ENCODE measurements around the gene ANKRD26.
"Not testable (repeated sequence)": the region's sequence is repeated elsewhere in the genome, so short reads cannot be mapped to it uniquely, and the experiment has no call there.

ANKRD26 gene

DNA sequence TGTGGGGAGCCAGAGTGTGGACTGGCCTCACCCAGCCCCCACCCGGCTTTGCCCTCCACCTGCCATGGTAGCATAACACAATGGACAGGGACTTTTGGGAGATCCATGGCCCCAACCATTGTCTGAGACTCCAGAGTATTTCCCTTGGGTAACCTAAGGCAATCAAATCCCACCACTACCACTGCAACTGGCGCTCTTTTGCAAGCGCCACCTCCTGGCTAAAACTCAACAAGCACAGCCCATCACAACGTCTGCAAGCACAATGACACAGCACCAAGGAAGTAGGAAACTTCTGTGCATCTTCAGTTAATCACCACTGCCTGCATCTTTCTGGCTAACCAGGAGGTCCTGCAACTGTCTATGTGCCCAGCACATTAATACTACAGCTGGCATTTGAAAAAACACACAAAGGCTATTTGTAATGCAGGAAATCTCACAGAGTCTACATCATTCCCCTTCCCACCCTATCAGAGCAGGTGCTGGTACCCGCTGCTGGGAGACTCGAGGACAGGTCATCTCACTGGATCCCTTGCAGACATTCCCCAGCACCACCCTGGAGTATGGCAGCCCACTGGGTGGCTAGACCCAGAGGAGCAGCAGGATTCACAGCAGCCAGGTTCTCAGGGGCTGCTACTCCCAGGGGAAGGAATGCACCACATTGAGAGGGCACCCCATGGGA, 27.7 kb downstream of the ANKRD26 start:
- H3K4me1 ChIP-seq (ENCODE audit: insufficient read depth, low read length) = no peaks in the 10 kb centered on the region
- H3K9ac ChIP-seq (ENCODE audit: low read length) = no peak overlapping the region
- peaks cover 45% of the 10 kb centered on the region for H3K36me3 ChIP-seq (ENCODE audit: insufficient read depth, low read length)
- no peak overlapping the region for H3K27ac ChIP-seq (ENCODE audit: low read depth, low read length)
- H3K27me3 ChIP-seq (ENCODE audit: control insufficient read depth in 1 of 2, insufficient read depth in 2 of 2, low read length in 2 of 2) = no peaks in the 10 kb centered on the region
- no peaks in the 10 kb centered on the region for H3K9me3 ChIP-seq (ENCODE audit: low read length)
- no peak overlapping the region for H3K4me3 ChIP-seq (ENCODE audit: low read depth in 1 of 2, low read length in 2 of 2)

- peaks cover 33% of the 10 kb centered on the region for H3K36me3 ChIP-seq (ENCODE audit: insufficient read depth, low read length)
Observed at GRCh38 chr10:27068217-27068891, 31.9 kb downstream of the ANKRD26 start.

DNA sequence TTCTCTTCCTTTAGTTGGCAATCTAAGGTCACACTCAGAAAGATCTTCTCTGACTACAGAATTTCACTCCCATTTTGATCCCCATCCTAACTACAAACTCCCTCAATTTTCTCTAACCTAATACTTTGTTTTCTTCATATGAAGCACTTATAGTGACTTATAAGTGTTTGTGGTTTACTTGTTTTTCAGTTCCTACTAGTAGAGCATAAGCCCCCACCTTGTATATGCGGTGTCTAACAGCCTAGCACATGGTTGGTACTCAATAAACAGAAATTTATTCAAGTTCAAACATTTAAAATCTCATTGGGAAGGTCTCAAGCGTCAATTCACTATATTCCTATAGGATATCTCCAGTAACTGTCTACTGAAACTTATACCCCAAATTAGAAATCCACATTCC, 35.2 kb downstream of the ANKRD26 start:
- Histone ChIP-seq H3K9me3 (ENCODE audit: low read length) (no peaks in the 10 kb centered on the region), H3K4me3 (ENCODE audit: low read depth in 1 of 2, low read length in 2 of 2) (no peak overlapping the region), H3K4me1 (ENCODE audit: insufficient read depth, low read length) (no peaks in the 10 kb centered on the region), H3K27ac (ENCODE audit: low read depth, low read length) (no peak overlapping the region), H3K36me3 (ENCODE audit: insufficient read depth, low read length) (peaks cover 19% of the 10 kb centered on the region), H3K9ac (ENCODE audit: low read length) (no peak overlapping the region), H3K27me3 (ENCODE audit: control insufficient read depth in 1 of 2, insufficient read depth in 2 of 2, low read length in 2 of 2) (no peaks in the 10 kb centered on the region)

More at GRCh38 chr10:27068217-27068891, 31.9 kb downstream of the ANKRD26 start:
- Histone ChIP-seq H3K4me3 (ENCODE audit: low read depth in 1 of 2, low read length in 2 of 2) (no peak overlapping the region), H3K4me1 (ENCODE audit: insufficient read depth, low read length) (no peaks in the 10 kb centered on the region), H3K27ac (ENCODE audit: low read depth, low read length) (no peak overlapping the region), H3K9me3 (ENCODE audit: low read length) (no peaks in the 10 kb centered on the region), H3K27me3 (ENCODE audit: control insufficient read depth in 1 of 2, insufficient read depth in 2 of 2, low read length in 2 of 2) (no peaks in the 10 kb centered on the region), H3K9ac (ENCODE audit: low read length) (no peak overlapping the region)

DNA sequence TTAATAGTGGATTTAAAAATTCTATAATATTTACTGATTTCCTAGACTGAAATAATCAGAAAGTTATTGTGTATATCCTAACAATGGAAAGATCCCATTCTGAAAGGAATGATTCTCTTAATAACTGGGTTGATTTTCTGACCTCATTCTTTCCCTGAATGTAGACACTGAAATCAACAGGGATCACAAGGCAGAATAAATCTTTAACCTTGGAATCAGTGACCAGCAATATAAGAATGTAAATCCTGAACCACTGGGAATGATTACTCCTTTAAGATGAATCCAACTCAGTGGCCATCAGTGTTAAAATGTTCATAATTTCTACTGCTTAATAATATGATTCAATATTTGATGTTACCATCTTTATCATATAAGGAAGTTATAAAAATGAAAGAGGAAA, 47.6 kb downstream of the ANKRD26 start:
- H3K36me3 ChIP-seq (ENCODE audit: insufficient read depth, low read length) = peaks cover 5% of the 10 kb centered on the region
- no peaks in the 10 kb centered on the region for H3K27me3 ChIP-seq (ENCODE audit: control insufficient read depth in 1 of 2, insufficient read depth in 2 of 2, low read length in 2 of 2)
- H3K4me1 ChIP-seq (ENCODE audit: insufficient read depth, low read length) = no peaks in the 10 kb centered on the region
- H3K4me3 ChIP-seq (ENCODE audit: low read depth in 1 of 2, low read length in 2 of 2) = no peak overlapping the region
- H3K9ac ChIP-seq (ENCODE audit: low read length) = no peak overlapping the region
- H3K9me3 ChIP-seq (ENCODE audit: low read length) = no peaks in the 10 kb centered on the region
- H3K27ac ChIP-seq (ENCODE audit: low read depth, low read length) = no peak overlapping the region

DNA sequence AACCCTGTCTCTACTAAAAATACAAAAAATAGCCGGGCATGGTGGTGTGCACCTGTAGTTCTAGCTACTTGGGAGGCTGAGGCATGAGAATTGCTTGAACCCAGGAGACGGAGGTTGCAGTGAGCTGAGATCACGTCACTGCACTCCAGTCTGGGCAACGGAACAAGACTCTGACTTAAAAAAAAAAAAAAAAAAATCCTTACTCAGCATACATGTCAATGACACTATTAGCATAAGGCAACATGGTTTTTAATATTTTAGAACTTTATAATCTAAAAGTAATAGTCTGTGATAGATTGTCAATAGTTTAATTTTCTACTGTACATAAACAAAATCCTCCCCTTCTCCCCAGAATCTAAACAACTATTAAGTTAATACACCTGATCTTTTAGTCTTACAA, 55.0 kb downstream of the ANKRD26 start:
- H3K27me3 ChIP-seq (ENCODE audit: control insufficient read depth in 1 of 2, insufficient read depth in 2 of 2, low read length in 2 of 2); H3K9me3 ChIP-seq (ENCODE audit: low read length); H3K4me1 ChIP-seq (ENCODE audit: insufficient read depth, low read length); H3K27ac ChIP-seq (ENCODE audit: low read depth, low read length); H3K4me3 ChIP-seq (ENCODE audit: low read depth in 1 of 2, low read length in 2 of 2); H3K9ac ChIP-seq (ENCODE audit: low read length); H3K36me3 ChIP-seq (ENCODE audit: insufficient read depth, low read length): not testable (repeated sequence)

- Histone ChIP-seq H3K36me3 (ENCODE audit: insufficient read depth, low read length) (no peaks in the 10 kb centered on the region), H3K4me1 (ENCODE audit: insufficient read depth, low read length) (no peaks in the 10 kb centered on the region)
Observed at GRCh38 chr10:27041196-27041595, 59.1 kb downstream of the ANKRD26 start.

DNA sequence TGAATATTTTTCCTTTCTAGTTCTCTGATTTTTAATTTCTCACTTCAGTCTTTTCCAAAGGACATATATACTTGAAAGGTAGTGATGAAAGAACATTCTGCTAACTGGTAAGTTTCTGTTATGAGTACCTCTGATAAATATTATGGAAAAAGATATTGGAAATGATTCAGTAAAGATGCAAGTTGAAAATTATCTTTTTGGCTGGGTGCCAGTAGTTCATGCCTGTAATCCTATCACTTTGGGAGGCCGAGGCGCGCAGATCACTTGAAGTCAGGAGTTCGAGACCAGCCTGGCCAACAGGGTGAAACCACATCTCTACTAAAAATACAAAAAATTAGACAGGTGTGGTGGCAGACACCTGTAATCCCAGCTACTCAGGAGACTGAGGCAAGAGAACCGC, 62.1 kb downstream of the ANKRD26 start:
- Histone ChIP-seq H3K9me3 (ENCODE audit: low read length) (no peaks in the 10 kb centered on the region), H3K27me3 (ENCODE audit: control insufficient read depth in 1 of 2, insufficient read depth in 2 of 2, low read length in 2 of 2) (no peaks in the 10 kb centered on the region), H3K4me1 (ENCODE audit: insufficient read depth, low read length) (no peaks in the 10 kb centered on the region), H3K36me3 (ENCODE audit: insufficient read depth, low read length) (no peaks in the 10 kb centered on the region), H3K4me3 (ENCODE audit: low read depth in 1 of 2, low read length in 2 of 2) (no peak overlapping the region), H3K9ac (ENCODE audit: low read length) (no peak overlapping the region), H3K27ac (ENCODE audit: low read depth, low read length) (no peak overlapping the region)

More at GRCh38 chr10:27041196-27041595, 59.1 kb downstream of the ANKRD26 start:
- Histone ChIP-seq H3K9me3 (ENCODE audit: low read length) (no peaks in the 10 kb centered on the region), H3K27ac (ENCODE audit: low read depth, low read length) (no peak overlapping the region), H3K9ac (ENCODE audit: low read length) (no peak overlapping the region), H3K4me3 (ENCODE audit: low read depth in 1 of 2, low read length in 2 of 2) (no peak overlapping the region), H3K27me3 (ENCODE audit: control insufficient read depth in 1 of 2, insufficient read depth in 2 of 2, low read length in 2 of 2) (no peaks in the 10 kb centered on the region)

DNA sequence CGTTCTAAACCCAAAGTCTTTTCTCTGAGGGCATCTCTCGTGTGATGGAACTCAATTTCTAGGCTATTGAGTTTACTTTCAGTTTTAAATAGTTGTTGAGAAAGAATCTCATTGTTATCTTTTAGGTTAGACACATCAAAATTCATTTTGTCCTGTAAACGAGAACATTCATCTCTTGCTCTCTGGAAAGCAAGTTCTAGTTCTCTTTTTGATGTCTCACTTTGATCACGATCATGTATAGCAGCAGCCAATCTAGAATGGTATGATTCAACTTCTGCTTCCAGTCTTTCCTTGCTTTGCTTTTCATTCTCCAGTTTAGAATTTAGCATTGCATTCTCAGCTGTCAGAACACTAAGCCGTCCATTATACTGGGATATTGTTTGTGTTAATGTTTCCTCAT, 65.1 kb downstream of the ANKRD26 start:
- no peak overlapping the region for H3K27ac ChIP-seq (ENCODE audit: low read depth, low read length)
- no peaks in the 10 kb centered on the region for H3K9me3 ChIP-seq (ENCODE audit: low read length)
- no peaks in the 10 kb centered on the region for H3K4me1 ChIP-seq (ENCODE audit: insufficient read depth, low read length)
- no peaks in the 10 kb centered on the region for H3K36me3 ChIP-seq (ENCODE audit: insufficient read depth, low read length)
- no peaks in the 10 kb centered on the region for H3K27me3 ChIP-seq (ENCODE audit: control insufficient read depth in 1 of 2, insufficient read depth in 2 of 2, low read length in 2 of 2)
- no peak overlapping the region for H3K4me3 ChIP-seq (ENCODE audit: low read depth in 1 of 2, low read length in 2 of 2)
- H3K9ac ChIP-seq (ENCODE audit: low read length) = no peak overlapping the region

DNA sequence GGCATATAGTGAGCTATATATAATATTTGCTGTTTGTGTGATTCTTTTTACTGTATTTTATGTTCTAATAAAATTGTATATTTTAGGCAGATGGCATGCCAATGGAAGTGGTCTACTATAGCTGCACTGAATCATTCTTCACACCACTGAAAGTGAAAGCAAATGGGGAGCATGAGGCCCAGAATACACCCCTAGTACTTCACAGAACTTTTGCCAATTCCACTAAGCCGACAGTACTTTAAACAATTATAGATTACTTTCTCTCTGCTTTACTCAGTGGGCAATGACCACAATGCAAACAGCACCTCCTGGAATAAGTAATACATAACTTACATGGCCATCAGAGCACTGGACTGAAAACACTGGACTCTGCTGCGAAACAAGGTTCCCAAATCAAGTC, 70.2 kb downstream of the ANKRD26 start:
- Histone ChIP-seq H3K9me3 (ENCODE audit: low read length) (no peaks in the 10 kb centered on the region), H3K36me3 (ENCODE audit: insufficient read depth, low read length) (peaks cover 12% of the 10 kb centered on the region), H3K27ac (ENCODE audit: low read depth, low read length) (no peak overlapping the region), H3K4me1 (ENCODE audit: insufficient read depth, low read length) (no peaks in the 10 kb centered on the region), H3K27me3 (ENCODE audit: control insufficient read depth in 1 of 2, insufficient read depth in 2 of 2, low read length in 2 of 2) (no peaks in the 10 kb centered on the region), H3K4me3 (ENCODE audit: low read depth in 1 of 2, low read length in 2 of 2) (no peak overlapping the region), H3K9ac (ENCODE audit: low read length) (no peak overlapping the region)

DNA sequence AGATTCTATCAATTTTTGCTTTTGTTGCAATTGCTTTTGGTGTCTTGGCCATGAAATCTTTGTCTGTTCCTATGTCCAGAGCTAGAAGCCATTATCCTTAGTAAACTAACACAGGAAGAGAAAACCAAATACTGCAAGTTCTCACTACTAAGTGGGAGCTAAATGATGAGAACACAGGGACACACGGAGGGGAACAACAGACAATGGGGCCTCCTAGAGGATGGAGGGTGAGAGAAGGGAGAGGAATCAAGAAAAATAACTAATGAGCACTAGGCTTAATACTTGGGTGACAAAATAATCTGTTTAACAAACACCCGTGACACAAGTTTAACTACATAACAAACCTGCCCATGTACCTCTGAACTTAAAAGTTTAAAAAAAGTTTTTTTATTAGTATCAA, 78.2 kb downstream of the ANKRD26 start:
- Histone ChIP-seq H3K27ac (ENCODE audit: low read depth, low read length) (no peak overlapping the region), H3K4me1 (ENCODE audit: insufficient read depth, low read length) (no peaks in the 10 kb centered on the region), H3K4me3 (ENCODE audit: low read depth in 1 of 2, low read length in 2 of 2) (no peak overlapping the region), H3K9ac (ENCODE audit: low read length) (no peak overlapping the region), H3K36me3 (ENCODE audit: insufficient read depth, low read length) (peaks cover 5% of the 10 kb centered on the region), H3K27me3 (ENCODE audit: control insufficient read depth in 1 of 2, insufficient read depth in 2 of 2, low read length in 2 of 2) (no peaks in the 10 kb centered on the region), H3K9me3 (ENCODE audit: low read length) (no peaks in the 10 kb centered on the region)

- Histone ChIP-seq H3K9me3 (ENCODE audit: low read length) (no peaks in the 10 kb centered on the region), H3K27me3 (ENCODE audit: control insufficient read depth in 1 of 2, insufficient read depth in 2 of 2, low read length in 2 of 2) (no peaks in the 10 kb centered on the region)
Observed at GRCh38 chr10:27020243-27020642, 80.1 kb downstream of the ANKRD26 start.

GRCh38 chr10:27019827-27020226, 80.5 kb downstream of the ANKRD26 start:
- H3K4me1 ChIP-seq (ENCODE audit: insufficient read depth, low read length) = no peaks in the 10 kb centered on the region
- H3K9ac ChIP-seq (ENCODE audit: low read length) = no peak overlapping the region
- peaks cover 5% of the 10 kb centered on the region for H3K36me3 ChIP-seq (ENCODE audit: insufficient read depth, low read length)
- H3K4me3 ChIP-seq (ENCODE audit: low read depth in 1 of 2, low read length in 2 of 2) = no peak overlapping the region
- H3K9me3 ChIP-seq (ENCODE audit: low read length) = no peaks in the 10 kb centered on the region
- H3K27ac ChIP-seq (ENCODE audit: low read depth, low read length) = no peak overlapping the region
- no peaks in the 10 kb centered on the region for H3K27me3 ChIP-seq (ENCODE audit: control insufficient read depth in 1 of 2, insufficient read depth in 2 of 2, low read length in 2 of 2)

More at GRCh38 chr10:27020243-27020642, 80.1 kb downstream of the ANKRD26 start:
- H3K4me3 ChIP-seq (ENCODE audit: low read depth in 1 of 2, low read length in 2 of 2) = no peak overlapping the region
- H3K4me1 ChIP-seq (ENCODE audit: insufficient read depth, low read length) = no peaks in the 10 kb centered on the region
- H3K9ac ChIP-seq (ENCODE audit: low read length) = no peak overlapping the region
- no peak overlapping the region for H3K27ac ChIP-seq (ENCODE audit: low read depth, low read length)
- peaks cover 5% of the 10 kb centered on the region for H3K36me3 ChIP-seq (ENCODE audit: insufficient read depth, low read length)
